WTC11 (cell line): ENCODE data around the gene RCN2. TPM values are rescaled to one million over a fixed set of nuclear protein-coding genes. Genes with fewer than 3 reads are reported as not detected.

Experiments used
- ATAC-seq: fragments of 200-7000 bp; cut with Tn5 transposase; 2 replicates; pipeline ENCODE4 v1.10.0; 2021; ENCODE audit warnings: mild to moderate bottlenecking, moderate library complexity
- CTCF ChIA-PET: fragments of 300-600 bp; sonication (Branson Sonifier 250); formaldehyde crosslinking; loops from one replicate; lab custom pipeline; 2021; ENCODE audit warnings: antibody characterized with exemption; lab: Charles Lee
- POLR2A ChIA-PET: fragments of 350-600 bp; sonication (Branson Sonifier 250); formaldehyde crosslinking; loops from one replicate; lab custom pipeline; 2021; ENCODE audit warnings: antibody characterized with exemption; lab: Charles Lee
- DNase-seq: peaks from one replicate; pipeline ENCODE4 v3.0.0; 2021; ENCODE audit warnings: low spot score
- H3K27ac Mint-ChIP-seq: 2 replicates; pipeline ENCODE4 v1.8.0; 2021; ENCODE audit warnings: mixed read lengths
- H3K27me3 Mint-ChIP-seq: 2 replicates; pipeline ENCODE4 v1.8.0; 2021; ENCODE audit warnings: low read depth, mild to moderate bottlenecking, moderate library complexity, mixed read lengths
- H3K36me3 Mint-ChIP-seq: 2 replicates; pipeline ENCODE4 v1.8.0; 2021; ENCODE audit warnings: mixed read lengths
- H3K4me1 Mint-ChIP-seq: 2 replicates; pipeline ENCODE4 v1.8.0; 2022; ENCODE audit warnings: mixed read lengths
- H3K4me3 Mint-ChIP-seq: 2 replicates; pipeline ENCODE4 v1.8.0; 2021; ENCODE audit warnings: mild to moderate bottlenecking, moderate library complexity, mixed read lengths
- H3K9me3 Mint-ChIP-seq: 2 replicates; pipeline ENCODE4 v1.8.0; 2021; ENCODE audit warnings: mixed read lengths
- EMX1 ChIP-seq: fragments of 250-450 bp; sonication (Bioruptor Pico); IDR thresholded peaks from 2 replicates; pipeline ENCODE4 v1.8.0; 2021; ENCODE audit warnings: mild to moderate bottlenecking
- GABPB1 ChIP-seq: sonication (generic); formaldehyde crosslinking; IDR thresholded peaks from 2 replicates; pipeline ENCODE4 v1.8.1; 2023; ENCODE audit warnings: mild to moderate bottlenecking, missing genetic modification reagents
- HMGA2 ChIP-seq: fragments of 250-450 bp; sonication (Bioruptor Pico); IDR thresholded peaks from 2 replicates; pipeline ENCODE4 v1.4.0; 2021; ENCODE audit warnings: mild to moderate bottlenecking, moderate library complexity
- JUN ChIP-seq: sonication (generic); formaldehyde crosslinking; IDR thresholded peaks from 2 replicates; pipeline ENCODE4 v1.8.0; 2023; ENCODE audit warnings: mild to moderate bottlenecking, missing genetic modification reagents
- NFE2L1 ChIP-seq: sonication (generic); formaldehyde crosslinking; IDR thresholded peaks from 2 replicates; pipeline ENCODE4 v1.8.1; 2023; ENCODE audit warnings: missing genetic modification reagents
- NR2C2 ChIP-seq: sonication (generic); formaldehyde crosslinking; IDR thresholded peaks from 2 replicates; pipeline ENCODE4 v1.8.0; 2022; ENCODE audit warnings: mild to moderate bottlenecking, missing genetic modification reagents
- OVOL2 ChIP-seq: fragments of 250-450 bp; sonication (Bioruptor Pico); IDR thresholded peaks from 2 replicates; pipeline ENCODE4 v1.9.0; 2021; ENCODE audit warnings: mild to moderate bottlenecking, borderline replicate concordance
- PRRX2 ChIP-seq: fragments of 250-450 bp; sonication (Bioruptor Pico); IDR thresholded peaks from 2 replicates; pipeline ENCODE4 v1.8.0; 2021; ENCODE audit warnings: mild to moderate bottlenecking
- SMAD4 ChIP-seq: sonication (generic); formaldehyde crosslinking; IDR thresholded peaks from 2 replicates; pipeline ENCODE4 v1.8.0; 2022; ENCODE audit warnings: mild to moderate bottlenecking, missing genetic modification reagents
- TP53 ChIP-seq: sonication (generic); formaldehyde crosslinking; IDR thresholded peaks from 2 replicates; pipeline ENCODE4 v1.8.1; 2023; ENCODE audit warnings: mild to moderate bottlenecking, missing genetic modification reagents
- ZNF219 ChIP-seq: sonication (generic); formaldehyde crosslinking; IDR thresholded peaks from 2 replicates; pipeline ENCODE4 v1.8.0; 2023; ENCODE audit warnings: missing genetic modification reagents, mild to moderate bottlenecking, borderline replicate concordance
- ZNF232 ChIP-seq: sonication (generic); formaldehyde crosslinking; IDR thresholded peaks from 2 replicates; pipeline ENCODE4 v1.8.0; 2022; ENCODE audit warnings: mild to moderate bottlenecking, missing genetic modification reagents
- ZNF416 ChIP-seq: fragments of 250-450 bp; sonication (Bioruptor Pico); IDR thresholded peaks from 2 replicates; pipeline ENCODE4 v1.9.0; 2021; ENCODE audit warnings: mild to moderate bottlenecking, inconsistent platforms
- total RNA-seq: library from RNA; stranded (reverse); gene quantifications from 3 replicates; pipeline ENCODE4 v1.2.3, GENCODE V29; 2021
- TF ChIP-seq, protein P1 (sequence below): sonication (generic); formaldehyde crosslinking; IDR thresholded peaks from 2 replicates; pipeline ENCODE4 v1.8.1; 2023; ENCODE audit warnings: mild to moderate bottlenecking, moderate library complexity, missing genetic modification reagents
- TF ChIP-seq, protein P2 (sequence below): sonication (generic); formaldehyde crosslinking; IDR thresholded peaks from 2 replicates; pipeline ENCODE4 v1.8.1; 2022; ENCODE audit warnings: missing genetic modification reagents, borderline replicate concordance
- TF ChIP-seq, protein P3 (sequence below): sonication (generic); formaldehyde crosslinking; conservative IDR thresholded peaks from 2 replicates; pipeline ENCODE4 v1.8.1; 2022; ENCODE audit warnings: mild to moderate bottlenecking, missing genetic modification reagents
- TF ChIP-seq, protein P4 (sequence below): fragments of 250-450 bp; sonication (Bioruptor Pico); conservative IDR thresholded peaks from 2 replicates; pipeline ENCODE4 v1.9.0; 2021; ENCODE audit warnings: mild to moderate bottlenecking
- TF ChIP-seq, protein P5 (sequence below): sonication (generic); formaldehyde crosslinking; conservative IDR thresholded peaks from 2 replicates; pipeline ENCODE4 v1.8.1; 2023; ENCODE audit warnings: mild to moderate bottlenecking, low read depth, missing genetic modification reagents, moderate library complexity
- TF ChIP-seq, protein P6 (sequence below): sonication (generic); formaldehyde crosslinking; IDR thresholded peaks from 2 replicates; pipeline ENCODE4 v1.8.0; 2022; ENCODE audit warnings: mild to moderate bottlenecking, missing genetic modification reagents
- TF ChIP-seq, protein P7 (sequence below): sonication (generic); formaldehyde crosslinking; IDR thresholded peaks from 2 replicates; pipeline ENCODE4 v1.8.0; 2022; ENCODE audit warnings: mild to moderate bottlenecking, missing genetic modification reagents

The RCN2 gene
- total RNA-seq, 1 experiment from 2014 or later, result 112 TPM

DNA sequence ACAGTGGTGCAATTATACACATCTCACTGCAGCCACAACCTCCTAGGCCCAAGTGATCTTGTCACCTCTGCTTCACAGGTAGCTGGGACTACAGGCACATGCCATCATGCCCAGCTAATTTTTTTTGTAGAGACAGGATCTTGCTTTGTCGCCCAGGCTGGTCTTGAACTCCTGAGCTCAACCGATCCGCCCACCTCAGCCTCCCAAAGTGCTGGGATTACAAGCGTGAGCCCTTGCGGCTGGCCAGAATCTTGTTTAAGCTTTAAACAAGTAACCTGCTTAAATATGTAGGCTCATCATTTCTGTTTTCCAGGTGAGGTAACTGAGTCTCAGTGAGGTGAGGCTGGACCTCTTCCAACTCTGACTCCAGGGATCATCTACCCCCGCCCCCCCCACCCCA, 55.7 kb downstream of the RCN2 start:
- DNase-seq (peak; percentile 8), ATAC-seq (no peak)
- Mint-ChIP-seq H3K9me3 (no peaks in the 10 kb centered on the region), H3K27me3 (no peaks in the 10 kb centered on the region; the same call in 1 of the 2 replicates), H3K27ac (no peak overlapping the region), H3K4me3 (no peak overlapping the region), H3K4me1 (peaks cover 9% of the 10 kb centered on the region), H3K36me3 (no peaks in the 10 kb centered on the region)
- POLR2A ChIA-PET, result no interaction called here
- TF ChIP-seq SMAD4 (CRISPR knock-in tag), result no peak
- TF ChIP-seq, protein P1, sequence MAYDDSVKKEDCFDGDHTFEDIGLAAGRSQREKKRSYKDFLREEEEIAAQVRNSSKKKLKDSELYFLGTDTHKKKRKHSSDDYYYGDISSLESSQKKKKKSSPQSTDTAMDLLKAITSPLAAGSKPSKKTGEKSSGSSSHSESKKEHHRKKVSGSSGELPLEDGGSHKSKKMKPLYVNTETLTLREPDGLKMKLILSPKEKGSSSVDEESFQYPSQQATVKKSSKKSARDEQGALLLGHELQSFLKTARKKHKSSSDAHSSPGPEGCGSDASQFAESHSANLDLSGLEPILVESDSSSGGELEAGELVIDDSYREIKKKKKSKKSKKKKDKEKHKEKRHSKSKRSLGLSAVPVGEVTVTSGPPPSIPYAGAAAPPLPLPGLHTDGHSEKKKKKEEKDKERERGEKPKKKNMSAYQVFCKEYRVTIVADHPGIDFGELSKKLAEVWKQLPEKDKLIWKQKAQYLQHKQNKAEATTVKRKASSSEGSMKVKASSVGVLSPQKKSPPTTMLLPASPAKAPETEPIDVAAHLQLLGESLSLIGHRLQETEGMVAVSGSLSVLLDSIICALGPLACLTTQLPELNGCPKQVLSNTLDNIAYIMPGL, result no peak
- no peak for TF ChIP-seq JUN
- TF ChIP-seq GABPB1 (CRISPR knock-in tag), result no peak
- no peak for TF ChIP-seq NR2C2 (CRISPR knock-in tag)
- TF ChIP-seq, protein P2, sequence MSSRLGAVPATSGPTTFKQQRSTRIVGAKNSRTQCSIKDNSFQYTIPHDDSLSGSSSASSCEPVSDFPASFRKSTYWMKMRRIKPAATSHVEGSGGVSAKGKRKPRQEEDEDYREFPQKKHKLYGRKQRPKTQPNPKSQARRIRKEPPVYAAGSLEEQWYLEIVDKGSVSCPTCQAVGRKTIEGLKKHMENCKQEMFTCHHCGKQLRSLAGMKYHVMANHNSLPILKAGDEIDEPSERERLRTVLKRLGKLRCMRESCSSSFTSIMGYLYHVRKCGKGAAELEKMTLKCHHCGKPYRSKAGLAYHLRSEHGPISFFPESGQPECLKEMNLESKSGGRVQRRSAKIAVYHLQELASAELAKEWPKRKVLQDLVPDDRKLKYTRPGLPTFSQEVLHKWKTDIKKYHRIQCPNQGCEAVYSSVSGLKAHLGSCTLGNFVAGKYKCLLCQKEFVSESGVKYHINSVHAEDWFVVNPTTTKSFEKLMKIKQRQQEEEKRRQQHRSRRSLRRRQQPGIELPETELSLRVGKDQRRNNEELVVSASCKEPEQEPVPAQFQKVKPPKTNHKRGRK (CRISPR knock-in tag), result no peak
- TF ChIP-seq ZNF219 (CRISPR knock-in tag), result no peak
- TF ChIP-seq, protein P3, sequence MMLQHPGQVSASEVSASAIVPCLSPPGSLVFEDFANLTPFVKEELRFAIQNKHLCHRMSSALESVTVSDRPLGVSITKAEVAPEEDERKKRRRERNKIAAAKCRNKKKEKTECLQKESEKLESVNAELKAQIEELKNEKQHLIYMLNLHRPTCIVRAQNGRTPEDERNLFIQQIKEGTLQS (CRISPR knock-in tag), result no peak
- no peak for TF ChIP-seq ZNF416
- TF ChIP-seq, protein P4, sequence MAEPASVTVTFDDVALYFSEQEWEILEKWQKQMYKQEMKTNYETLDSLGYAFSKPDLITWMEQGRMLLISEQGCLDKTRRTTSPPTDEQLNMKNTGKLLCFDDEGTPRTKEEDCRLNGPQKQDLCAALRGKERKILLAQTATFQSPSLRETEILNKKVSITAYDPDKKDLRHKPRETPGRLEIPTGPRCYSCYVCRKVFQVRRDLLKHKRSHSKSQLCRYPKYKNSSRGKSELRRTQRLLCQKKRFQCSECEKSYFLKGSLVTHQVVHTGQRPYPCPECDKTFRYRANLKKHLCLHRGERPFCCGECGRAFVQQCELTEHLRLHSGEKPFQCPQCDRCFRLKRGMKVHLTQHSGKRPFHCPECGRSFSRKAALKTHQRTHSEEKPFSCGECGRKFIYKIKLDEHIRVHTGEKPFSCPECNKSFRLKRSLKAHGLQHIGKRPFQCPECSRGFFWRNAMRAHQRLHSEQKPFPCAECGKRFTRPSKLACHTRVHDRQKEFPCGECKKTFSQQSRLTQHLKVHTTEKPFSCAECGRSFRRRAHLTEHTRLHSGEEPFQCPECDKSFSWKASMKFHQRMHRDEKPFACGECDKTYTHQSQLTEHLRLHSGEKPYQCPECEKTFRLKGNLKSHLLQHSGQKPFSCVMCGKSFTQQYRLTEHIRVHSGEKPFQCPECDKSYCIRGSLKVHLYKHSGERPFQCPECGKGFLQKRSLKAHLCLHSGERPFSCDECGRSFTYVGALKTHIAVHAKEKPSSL (CRISPR knock-in tag), result no peak
- no peak for TF ChIP-seq NFE2L1 (CRISPR knock-in tag)
- TF ChIP-seq EMX1 (CRISPR knock-in tag), result no peak
- no peak for TF ChIP-seq OVOL2
- no peak for TF ChIP-seq HMGA2 (CRISPR knock-in tag)
- no peak for TF ChIP-seq ZNF232 (CRISPR knock-in tag)
- TF ChIP-seq, protein P5, sequence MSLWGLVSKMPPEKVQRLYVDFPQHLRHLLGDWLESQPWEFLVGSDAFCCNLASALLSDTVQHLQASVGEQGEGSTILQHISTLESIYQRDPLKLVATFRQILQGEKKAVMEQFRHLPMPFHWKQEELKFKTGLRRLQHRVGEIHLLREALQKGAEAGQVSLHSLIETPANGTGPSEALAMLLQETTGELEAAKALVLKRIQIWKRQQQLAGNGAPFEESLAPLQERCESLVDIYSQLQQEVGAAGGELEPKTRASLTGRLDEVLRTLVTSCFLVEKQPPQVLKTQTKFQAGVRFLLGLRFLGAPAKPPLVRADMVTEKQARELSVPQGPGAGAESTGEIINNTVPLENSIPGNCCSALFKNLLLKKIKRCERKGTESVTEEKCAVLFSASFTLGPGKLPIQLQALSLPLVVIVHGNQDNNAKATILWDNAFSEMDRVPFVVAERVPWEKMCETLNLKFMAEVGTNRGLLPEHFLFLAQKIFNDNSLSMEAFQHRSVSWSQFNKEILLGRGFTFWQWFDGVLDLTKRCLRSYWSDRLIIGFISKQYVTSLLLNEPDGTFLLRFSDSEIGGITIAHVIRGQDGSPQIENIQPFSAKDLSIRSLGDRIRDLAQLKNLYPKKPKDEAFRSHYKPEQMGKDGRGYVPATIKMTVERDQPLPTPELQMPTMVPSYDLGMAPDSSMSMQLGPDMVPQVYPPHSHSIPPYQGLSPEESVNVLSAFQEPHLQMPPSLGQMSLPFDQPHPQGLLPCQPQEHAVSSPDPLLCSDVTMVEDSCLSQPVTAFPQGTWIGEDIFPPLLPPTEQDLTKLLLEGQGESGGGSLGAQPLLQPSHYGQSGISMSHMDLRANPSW, result no peak
- no peak for TF ChIP-seq TP53
- TF ChIP-seq, protein P6, sequence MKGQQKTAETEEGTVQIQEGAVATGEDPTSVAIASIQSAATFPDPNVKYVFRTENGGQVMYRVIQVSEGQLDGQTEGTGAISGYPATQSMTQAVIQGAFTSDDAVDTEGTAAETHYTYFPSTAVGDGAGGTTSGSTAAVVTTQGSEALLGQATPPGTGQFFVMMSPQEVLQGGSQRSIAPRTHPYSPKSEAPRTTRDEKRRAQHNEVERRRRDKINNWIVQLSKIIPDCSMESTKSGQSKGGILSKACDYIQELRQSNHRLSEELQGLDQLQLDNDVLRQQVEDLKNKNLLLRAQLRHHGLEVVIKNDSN (CRISPR knock-in tag), result no peak
- TF ChIP-seq PRRX2 (CRISPR knock-in tag), result no peak
- TF ChIP-seq, protein P7, sequence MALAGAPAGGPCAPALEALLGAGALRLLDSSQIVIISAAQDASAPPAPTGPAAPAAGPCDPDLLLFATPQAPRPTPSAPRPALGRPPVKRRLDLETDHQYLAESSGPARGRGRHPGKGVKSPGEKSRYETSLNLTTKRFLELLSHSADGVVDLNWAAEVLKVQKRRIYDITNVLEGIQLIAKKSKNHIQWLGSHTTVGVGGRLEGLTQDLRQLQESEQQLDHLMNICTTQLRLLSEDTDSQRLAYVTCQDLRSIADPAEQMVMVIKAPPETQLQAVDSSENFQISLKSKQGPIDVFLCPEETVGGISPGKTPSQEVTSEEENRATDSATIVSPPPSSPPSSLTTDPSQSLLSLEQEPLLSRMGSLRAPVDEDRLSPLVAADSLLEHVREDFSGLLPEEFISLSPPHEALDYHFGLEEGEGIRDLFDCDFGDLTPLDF (CRISPR knock-in tag), result no peak
- CTCF ChIA-PET, result interaction anchor here (1.2 to 1.4 kb wide), 3 partner anchors 14 to 556 kb away, joined by 3 to 8 read pairs (median 3); no protein-coding TSS in a partner anchor
